Measurements from ENCODE around the gene PTPRN2. TPM values are rescaled to one million over a fixed set of nuclear protein-coding genes. Genes with fewer than 3 reads are reported as not detected.

The PTPRN2 gene
- total and polyA plus RNA-seq, 2 of the 13 experiments (the other 11 are each of a cell fraction or from before 2014, with no cell fraction given) = 2.5 to 24.2 TPM

DNA sequence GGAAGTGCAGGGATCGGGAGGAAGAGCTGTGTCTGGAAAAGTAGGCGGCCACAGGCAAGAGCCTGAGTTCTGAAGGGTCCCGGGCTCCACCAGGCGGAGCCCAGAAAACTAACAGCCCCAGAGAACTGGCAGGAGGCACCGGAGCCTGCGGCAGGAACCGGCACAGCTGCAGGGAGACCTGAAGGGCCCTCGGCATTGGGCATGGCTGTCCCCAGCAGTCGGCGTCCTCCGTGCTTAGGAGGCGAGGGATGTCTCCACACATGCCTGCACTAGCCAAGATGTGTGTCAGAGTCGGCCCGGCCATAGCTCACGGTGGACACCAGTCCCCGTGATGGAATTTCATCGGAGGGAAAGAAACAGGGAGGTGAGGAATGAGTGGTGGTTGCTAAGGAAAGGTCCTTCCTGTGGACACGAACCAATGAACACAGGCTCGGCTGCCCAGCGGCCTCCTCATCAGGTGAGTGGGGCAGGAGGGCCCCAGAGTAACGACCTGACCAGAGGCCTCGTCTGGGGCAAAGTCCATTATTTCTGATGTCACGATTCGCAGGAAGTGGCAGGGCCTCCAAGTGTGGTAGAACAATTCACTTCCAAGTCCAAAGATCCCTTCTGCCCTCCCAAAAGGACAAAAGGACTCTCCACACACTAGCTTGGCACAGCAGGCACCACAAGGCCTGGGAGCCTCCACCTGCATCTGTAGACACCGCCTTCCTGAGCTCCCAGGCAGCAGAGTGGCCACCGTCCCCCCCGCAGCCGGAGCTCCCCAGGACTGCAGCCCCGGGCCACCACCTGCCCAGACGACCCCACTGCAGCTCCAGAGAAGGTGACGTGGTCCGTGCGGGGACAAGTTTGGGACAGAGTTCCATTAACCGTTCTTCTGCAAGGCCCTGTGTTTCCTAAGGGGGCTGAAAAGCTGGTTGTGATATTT, 444.2 kb downstream of the PTPRN2 start (continued):
- TF ChIP-seq, protein P1, sequence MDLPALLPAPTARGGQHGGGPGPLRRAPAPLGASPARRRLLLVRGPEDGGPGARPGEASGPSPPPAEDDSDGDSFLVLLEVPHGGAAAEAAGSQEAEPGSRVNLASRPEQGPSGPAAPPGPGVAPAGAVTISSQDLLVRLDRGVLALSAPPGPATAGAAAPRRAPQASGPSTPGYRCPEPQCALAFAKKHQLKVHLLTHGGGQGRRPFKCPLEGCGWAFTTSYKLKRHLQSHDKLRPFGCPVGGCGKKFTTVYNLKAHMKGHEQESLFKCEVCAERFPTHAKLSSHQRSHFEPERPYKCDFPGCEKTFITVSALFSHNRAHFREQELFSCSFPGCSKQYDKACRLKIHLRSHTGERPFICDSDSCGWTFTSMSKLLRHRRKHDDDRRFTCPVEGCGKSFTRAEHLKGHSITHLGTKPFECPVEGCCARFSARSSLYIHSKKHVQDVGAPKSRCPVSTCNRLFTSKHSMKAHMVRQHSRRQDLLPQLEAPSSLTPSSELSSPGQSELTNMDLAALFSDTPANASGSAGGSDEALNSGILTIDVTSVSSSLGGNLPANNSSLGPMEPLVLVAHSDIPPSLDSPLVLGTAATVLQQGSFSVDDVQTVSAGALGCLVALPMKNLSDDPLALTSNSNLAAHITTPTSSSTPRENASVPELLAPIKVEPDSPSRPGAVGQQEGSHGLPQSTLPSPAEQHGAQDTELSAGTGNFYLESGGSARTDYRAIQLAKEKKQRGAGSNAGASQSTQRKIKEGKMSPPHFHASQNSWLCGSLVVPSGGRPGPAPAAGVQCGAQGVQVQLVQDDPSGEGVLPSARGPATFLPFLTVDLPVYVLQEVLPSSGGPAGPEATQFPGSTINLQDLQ (CRISPR knock-in tag; IDR thresholded peaks at IDR 0.05) = no peak
- TF ChIP-seq, protein P2, sequence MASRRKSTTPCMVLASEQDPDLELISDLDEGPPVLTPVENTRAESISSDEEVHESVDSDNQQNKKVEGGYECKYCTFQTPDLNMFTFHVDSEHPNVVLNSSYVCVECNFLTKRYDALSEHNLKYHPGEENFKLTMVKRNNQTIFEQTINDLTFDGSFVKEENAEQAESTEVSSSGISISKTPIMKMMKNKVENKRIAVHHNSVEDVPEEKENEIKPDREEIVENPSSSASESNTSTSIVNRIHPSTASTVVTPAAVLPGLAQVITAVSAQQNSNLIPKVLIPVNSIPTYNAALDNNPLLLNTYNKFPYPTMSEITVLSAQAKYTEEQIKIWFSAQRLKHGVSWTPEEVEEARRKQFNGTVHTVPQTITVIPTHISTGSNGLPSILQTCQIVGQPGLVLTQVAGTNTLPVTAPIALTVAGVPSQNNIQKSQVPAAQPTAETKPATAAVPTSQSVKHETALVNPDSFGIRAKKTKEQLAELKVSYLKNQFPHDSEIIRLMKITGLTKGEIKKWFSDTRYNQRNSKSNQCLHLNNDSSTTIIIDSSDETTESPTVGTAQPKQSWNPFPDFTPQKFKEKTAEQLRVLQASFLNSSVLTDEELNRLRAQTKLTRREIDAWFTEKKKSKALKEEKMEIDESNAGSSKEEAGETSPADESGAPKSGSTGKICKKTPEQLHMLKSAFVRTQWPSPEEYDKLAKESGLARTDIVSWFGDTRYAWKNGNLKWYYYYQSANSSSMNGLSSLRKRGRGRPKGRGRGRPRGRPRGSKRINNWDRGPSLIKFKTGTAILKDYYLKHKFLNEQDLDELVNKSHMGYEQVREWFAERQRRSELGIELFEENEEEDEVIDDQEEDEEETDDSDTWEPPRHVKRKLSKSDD (CRISPR knock-in tag; IDR thresholded peaks at IDR 0.05; ENCODE audit: low read depth) = 0 out of 2 replicates have a peak, but pooled peaks have one; percentile 31
- peak; percentile 22; the same call in 1 of the 2 replicates for TF ChIP-seq FOXA3 (CRISPR knock-in tag; IDR thresholded peaks at IDR 0.05)
- TF ChIP-seq MATR3 (CRISPR knock-in tag; IDR thresholded peaks at IDR 0.05) = no peak
- TF ChIP-seq, protein P3, sequence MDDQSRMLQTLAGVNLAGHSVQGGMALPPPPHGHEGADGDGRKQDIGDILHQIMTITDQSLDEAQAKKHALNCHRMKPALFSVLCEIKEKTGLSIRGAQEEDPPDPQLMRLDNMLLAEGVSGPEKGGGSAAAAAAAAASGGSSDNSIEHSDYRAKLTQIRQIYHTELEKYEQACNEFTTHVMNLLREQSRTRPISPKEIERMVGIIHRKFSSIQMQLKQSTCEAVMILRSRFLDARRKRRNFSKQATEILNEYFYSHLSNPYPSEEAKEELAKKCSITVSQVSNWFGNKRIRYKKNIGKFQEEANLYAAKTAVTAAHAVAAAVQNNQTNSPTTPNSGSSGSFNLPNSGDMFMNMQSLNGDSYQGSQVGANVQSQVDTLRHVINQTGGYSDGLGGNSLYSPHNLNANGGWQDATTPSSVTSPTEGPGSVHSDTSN (CRISPR knock-in tag; IDR thresholded peaks at IDR 0.05; ENCODE audit: borderline replicate concordance) = no peak
- TF ChIP-seq ZNF160 (CRISPR knock-in tag; IDR thresholded peaks at IDR 0.05) = no peak
- TF ChIP-seq, protein P4, sequence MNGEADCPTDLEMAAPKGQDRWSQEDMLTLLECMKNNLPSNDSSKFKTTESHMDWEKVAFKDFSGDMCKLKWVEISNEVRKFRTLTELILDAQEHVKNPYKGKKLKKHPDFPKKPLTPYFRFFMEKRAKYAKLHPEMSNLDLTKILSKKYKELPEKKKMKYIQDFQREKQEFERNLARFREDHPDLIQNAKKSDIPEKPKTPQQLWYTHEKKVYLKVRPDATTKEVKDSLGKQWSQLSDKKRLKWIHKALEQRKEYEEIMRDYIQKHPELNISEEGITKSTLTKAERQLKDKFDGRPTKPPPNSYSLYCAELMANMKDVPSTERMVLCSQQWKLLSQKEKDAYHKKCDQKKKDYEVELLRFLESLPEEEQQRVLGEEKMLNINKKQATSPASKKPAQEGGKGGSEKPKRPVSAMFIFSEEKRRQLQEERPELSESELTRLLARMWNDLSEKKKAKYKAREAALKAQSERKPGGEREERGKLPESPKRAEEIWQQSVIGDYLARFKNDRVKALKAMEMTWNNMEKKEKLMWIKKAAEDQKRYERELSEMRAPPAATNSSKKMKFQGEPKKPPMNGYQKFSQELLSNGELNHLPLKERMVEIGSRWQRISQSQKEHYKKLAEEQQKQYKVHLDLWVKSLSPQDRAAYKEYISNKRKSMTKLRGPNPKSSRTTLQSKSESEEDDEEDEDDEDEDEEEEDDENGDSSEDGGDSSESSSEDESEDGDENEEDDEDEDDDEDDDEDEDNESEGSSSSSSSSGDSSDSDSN (CRISPR knock-in tag; IDR thresholded peaks at IDR 0.05) = 0 out of 2 replicates have a peak, but pooled peaks have one; percentile 30
- no peak for TF ChIP-seq TMF1 (CRISPR knock-in tag; IDR thresholded peaks at IDR 0.05; ENCODE audit: low read depth)
- TF ChIP-seq, protein P5, sequence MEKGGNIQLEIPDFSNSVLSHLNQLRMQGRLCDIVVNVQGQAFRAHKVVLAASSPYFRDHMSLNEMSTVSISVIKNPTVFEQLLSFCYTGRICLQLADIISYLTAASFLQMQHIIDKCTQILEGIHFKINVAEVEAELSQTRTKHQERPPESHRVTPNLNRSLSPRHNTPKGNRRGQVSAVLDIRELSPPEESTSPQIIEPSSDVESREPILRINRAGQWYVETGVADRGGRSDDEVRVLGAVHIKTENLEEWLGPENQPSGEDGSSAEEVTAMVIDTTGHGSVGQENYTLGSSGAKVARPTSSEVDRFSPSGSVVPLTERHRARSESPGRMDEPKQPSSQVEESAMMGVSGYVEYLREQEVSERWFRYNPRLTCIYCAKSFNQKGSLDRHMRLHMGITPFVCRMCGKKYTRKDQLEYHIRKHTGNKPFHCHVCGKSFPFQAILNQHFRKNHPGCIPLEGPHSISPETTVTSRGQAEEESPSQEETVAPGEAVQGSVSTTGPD (CRISPR knock-in tag; IDR thresholded peaks at IDR 0.05) = no peak
- TF ChIP-seq TBX2 (CRISPR knock-in tag; IDR thresholded peaks at IDR 0.05; ENCODE audit: borderline replicate concordance) = peak; percentile 15; the same call in 1 of the 2 replicates
- TF ChIP-seq ZFX (CRISPR knock-in tag; IDR thresholded peaks at IDR 0.05; ENCODE audit: low read depth) = peak; percentile 49; the same call in 1 of the 2 replicates
- TF ChIP-seq SIX1 (CRISPR knock-in tag; IDR thresholded peaks at IDR 0.05; ENCODE audit: borderline replicate concordance) = no peak
- TF ChIP-seq ZNF562 (CRISPR knock-in tag; IDR thresholded peaks at IDR 0.05; ENCODE audit: borderline replicate concordance) = no peak
- TF ChIP-seq ZNF282 (IDR thresholded peaks at IDR 0.05; ENCODE audit: partially characterized antibody) = no peak
- TF ChIP-seq ZMAT3 (CRISPR knock-in tag; conservative IDR thresholded peaks at IDR 0.05) = 0 out of 2 replicates have a peak, but pooled peaks have one; percentile 32
- no peak for TF ChIP-seq ZNF703 (CRISPR knock-in tag; IDR thresholded peaks at IDR 0.05; ENCODE audit: borderline replicate concordance)
